Activated effector memory CD4-positive, alpha-beta T cell treated with anti-CD3 and anti-CD28 coated beads, Interleukin-2, amount 50 U/mL, for 16 hours (primary cell): ENCODE results near the gene CFAP20.

Source experiments
- DNase-seq: peaks from one replicate; pipeline ENCODE4 v3.0.0-alpha.2; 2020

CFAP20 gene

DNA sequence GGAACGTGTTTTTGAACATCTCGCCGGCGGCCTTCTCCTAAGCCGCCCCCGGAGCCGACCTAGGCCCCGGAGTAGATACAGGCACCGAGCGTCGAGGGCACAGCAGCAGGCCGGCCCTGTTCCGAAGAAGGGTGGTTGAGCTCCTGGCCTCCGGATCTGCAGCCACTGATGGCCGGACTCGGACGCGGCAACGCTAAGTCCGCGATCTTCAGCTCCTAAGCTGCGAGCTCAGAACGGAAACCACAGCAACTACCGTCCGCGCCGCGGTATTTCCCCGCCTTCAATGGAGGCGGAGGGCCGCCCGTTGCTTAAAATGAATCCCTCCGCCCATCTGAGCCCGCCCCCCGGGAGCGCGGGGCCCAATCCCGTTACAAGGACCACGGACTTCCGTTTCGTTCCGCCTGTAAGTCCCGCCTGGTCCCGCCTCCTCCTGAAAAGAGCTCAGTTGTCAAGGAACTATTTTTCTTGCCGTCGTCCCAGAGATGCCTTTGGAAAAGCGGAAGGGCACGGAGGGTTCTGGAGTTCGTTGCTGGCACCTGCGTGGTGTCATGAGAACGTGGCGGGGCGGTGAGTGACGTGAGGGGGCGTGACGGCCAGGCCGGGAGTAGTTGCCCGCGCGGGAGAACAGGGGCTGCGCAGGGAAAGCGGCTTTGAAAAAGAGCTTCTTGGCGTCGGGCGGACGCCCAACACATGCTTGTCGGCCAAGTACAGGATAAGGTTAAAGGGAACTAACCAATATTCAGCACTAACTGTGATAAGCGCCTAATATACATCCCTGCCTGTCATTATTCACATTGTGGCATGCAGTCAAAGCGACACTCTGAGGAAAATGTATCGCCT, at the start of gene CFAP20:
TSS of gene CFAP20 (minus strand) at position 285 of the 840 bp plus-strand sequence. CDS start at position 19, 266 bp downstream.
- peak; percentile 99 for DNase-seq

DNA sequence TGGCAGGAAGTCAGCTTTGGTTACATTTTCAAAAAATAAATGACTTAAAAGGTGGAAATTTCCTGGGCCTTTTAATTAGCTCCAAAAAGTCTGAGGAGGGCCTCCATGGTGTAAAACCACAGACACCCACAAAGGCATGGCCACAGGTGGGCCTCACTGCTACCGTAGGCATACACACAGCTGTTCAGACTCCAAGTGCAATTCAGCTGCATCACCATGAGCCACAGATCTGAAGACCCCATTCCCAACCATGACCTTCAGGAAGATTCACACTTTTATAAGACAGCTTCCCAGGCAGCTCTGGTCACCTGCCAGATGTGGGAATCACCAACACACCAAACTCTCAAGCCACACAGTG, 48.2 kb upstream of the CFAP20 start:
- DNase-seq, result no peak

DNA sequence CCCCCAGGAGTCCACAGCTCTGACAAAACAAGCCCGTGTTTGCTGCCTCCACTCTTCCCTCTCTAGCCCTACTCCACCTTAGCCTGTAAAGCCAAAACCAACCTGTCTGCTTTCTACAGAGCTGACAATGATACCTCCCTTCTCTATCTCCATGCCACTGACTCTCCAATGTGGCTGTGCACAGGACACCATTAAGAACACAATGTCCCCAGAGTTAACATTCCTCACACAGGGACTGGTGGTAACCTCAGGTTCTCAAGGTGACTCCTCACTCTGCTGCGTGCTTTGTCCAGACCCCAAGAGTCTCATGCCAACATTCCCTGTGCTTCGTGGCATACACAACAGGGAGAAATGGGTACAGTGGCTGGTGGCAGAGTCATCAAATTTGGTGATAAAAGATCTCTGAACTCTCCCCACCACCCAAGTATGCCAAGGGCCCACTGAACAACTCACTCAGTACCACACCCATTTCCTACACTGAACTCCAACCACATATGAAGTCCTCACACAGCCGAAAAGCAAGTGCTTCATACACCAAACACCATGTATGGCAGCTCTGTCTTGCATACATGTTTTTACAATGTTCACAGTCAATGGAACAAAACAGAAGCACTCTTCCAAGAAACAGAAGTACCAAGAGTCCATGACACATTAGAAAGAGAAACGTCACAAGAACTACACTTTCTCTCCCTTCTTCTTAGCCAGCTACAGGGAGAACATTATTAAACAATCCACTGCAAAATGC, 47.6 kb upstream of the CFAP20 start:
- no peak for DNase-seq

DNA sequence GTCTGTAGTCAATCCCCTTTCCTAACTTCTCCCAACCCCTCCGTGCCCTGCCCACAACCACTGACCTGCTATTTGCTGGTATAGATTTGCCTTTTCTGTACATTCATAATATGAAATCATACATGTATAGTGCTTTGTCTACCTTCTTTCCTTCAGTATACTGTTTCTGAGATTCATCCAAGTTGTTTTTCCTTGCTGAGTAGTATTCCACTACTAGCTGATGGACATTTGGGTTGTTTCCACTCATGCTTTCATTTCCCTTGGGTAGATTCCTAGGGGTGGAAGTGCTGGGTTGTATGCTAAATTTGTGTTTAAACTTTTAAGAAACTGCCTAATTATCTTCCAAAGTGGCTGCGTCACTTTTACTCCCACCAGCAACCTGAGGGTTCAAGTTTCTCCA, 41.0 kb upstream of the CFAP20 start:
- no peak for DNase-seq

DNA sequence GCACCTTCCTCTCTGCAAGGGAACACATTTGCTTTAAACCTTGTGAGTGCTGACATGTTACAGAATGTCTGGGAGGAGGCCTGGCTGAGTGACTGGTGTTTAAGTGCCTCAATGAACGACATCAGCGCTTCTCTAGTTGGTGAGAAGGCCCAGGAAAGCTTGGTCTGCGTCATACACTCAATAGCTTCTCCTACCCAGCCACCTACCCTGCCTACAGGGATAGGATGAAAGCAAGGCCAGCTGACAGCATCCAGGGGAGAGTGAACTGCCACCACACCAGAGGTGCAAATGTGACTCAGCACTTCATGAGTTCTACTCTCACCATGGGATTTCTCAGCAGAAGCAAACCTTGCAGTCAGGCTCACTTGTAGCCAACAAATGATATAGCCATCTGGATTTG, 31.7 kb upstream of the CFAP20 start:
- no peak for DNase-seq

DNA sequence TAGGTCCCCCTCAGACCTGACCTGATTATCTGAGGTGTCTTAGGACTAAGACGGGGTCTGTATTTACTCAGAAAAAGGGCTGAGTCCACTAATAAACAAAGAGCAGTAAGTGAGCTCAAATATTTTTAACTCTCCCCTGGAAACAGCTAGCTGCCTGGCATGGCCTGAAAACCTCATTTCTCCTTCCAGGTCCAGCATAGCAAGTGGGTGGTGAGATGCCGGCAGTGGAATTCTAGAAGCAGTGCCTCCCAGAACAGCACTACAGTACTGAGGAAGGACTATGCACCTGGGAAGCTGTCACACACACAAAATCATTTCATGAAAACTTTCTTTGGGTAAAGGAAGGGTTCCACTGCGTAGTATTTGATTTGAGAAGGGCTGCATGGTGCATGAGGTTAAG, 29.5 kb upstream of the CFAP20 start:
- DNase-seq, result no peak

DNA sequence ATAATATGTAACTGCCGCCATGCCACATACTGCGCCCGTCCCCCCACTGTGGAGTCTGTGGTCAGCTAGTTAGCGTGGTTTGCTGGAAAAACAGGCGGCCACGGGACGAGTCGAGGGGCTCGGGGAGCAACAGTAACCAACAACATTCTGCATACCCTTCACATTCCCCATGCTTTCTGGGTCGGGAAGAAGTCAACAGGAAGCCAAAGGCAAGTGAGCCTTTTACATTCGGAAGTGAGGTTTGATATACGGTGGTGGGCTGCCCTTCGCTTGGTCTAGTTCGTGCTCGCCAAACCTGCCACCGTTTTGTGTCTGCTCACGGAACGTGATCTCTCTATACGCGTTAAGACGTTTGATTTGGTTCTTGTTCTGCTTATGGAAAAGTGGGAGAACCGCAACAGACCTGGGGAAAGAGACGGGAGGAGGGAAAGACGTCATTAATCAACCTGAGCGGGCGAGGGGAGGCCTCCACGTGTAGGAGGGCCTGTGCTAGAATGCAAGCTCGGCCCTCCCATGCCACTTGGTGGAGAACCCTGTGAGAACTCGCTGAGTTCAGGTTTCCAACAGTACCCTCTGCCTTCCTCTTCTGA, 28.9 kb upstream of the CFAP20 start:
- DNase-seq, result no peak

DNA sequence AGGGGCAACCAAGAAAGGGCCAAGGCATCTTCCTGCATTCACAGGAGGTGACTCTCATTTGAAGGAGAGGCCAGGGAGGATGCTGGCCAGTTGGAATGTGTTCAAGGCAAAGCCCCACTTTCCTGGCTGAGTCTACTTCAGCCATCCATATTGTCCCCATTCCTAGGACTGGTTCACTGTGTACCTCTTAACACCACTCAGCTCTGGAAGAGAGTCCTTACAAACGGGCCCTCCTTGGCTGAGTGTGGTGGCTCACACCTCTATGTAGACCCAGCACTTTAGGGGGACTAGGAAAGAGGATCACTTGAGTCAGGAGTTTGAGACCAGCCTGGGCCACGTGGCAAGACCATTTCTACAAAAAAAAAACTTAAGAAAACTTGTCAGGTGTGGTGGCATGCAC, 28.1 kb upstream of the CFAP20 start:
- no peak for DNase-seq

DNA sequence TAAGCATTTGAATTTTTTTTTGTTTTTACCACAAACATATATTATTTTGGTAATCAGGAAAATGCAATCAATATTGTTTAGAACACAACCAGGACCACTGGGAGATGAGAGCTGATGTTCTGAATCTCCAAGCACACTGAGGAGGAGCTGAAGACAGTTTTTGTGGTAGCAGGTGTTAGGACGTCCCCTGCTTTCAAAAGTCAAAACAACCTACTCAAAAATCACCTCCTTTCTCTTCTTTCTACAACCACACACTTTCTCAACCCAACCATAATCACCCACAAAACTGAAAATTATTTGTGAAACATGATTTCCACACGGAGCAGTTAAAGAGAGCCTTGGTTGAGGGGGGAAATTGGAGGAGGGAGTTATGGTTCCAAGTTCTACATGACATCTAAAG, 26.7 kb upstream of the CFAP20 start:
- no peak for DNase-seq

DNA sequence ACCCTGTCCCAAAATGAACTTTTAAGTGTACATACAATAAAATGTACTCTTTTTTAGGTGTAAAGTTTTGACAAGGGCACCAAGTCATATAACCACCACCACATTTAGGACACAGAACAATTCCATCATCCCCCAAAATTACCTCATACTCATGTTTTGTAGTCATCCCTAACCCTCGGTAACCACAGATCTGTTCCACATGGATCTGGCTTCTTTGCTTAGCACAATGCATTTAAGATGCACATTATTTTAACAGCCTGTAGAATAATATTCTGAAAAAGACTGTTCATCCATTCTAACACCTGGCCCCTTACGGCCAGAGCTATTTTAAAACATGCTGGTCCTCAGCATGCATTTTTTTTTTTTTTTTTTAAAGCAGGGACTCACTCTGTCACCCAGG, 25.2 kb upstream of the CFAP20 start:
- DNase-seq, result no peak

DNA sequence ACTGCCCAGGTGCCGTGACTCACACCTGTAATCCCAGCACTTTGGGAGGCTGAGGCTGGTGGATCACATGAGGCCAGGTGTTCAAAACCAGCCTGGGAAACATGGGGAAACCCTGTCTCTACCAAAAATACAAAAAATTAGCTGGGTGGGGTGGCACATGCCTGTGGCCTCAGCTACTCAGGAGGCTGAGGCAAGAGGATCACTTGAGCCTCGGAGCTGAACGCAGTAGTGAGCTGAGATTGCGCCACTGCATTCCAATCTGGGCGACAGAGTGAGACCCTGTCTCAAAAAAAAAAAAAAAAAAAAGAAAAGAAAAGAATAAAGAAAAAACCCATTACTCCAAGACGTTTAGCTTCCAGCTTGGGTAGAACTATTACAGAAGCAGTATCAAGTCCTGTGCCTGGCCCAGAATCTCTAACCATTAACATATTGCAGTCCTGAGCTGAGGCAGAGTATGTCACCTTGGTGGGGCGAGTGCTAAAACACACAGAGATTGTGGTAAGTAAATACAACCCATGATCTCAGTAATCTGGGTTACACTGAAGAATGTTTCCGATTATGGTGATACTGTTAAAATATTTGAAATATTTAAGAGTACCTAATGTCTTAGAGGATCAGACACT, 23.2 kb upstream of the CFAP20 start:
- DNase-seq, result no peak

DNA sequence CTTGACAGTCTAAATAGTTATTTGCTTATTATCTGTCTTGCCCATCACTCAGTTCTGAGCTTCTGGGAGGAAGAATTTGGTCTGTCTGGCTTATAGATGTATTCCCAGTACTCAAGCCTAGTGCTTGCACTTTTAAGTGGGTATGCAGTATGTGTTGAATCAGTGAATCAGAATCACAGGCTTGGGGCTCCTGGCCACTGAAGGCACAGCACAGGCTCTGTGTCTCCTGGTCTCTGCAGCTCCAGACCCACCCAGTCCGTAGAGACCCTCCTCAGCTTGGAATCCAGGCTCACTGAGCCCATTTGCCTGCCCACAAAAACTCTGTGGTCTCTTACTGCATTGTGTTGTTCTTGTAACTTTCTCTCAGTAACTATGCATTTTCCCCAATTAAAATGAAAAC, 19.3 kb upstream of the CFAP20 start:
- DNase-seq, result no peak

DNA sequence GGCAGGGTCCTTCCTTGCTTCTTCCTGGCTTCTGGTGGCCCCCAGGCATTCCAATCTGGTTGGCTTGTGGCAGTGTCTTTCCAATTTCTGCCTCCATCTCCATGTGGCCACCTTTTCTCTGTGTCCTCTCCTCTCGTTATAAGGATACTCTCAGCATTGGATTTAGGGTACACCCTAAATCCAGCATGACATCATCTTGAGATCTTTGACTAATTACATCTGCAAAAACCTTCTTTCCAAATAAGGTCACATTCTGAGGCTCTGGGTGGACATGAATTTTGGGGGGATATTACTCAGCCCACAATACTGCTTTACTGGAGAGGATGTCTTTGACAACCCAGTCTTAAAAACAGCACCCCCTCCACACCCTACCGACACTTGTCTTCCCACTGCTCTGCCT, 18.9 kb upstream of the CFAP20 start:
- no peak for DNase-seq

DNA sequence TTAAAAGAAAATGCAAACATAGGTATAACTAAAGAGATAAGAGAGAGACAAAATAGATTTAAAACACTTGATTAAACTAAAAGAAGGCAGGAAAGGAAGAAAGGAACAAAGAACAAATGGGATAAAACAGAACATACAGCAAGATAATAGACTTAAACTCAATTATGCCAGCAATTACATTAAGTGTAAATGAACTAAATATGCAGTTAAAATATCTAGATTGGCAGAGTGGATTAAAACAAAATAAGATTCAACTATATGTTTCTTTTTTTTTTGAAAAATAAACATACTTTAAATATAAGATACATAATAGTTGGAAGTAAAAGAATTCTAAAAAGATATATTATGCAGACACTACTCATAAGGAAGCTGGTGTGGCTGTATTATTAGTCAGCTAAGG, 9.7 kb upstream of the CFAP20 start:
- DNase-seq, result no peak

DNA sequence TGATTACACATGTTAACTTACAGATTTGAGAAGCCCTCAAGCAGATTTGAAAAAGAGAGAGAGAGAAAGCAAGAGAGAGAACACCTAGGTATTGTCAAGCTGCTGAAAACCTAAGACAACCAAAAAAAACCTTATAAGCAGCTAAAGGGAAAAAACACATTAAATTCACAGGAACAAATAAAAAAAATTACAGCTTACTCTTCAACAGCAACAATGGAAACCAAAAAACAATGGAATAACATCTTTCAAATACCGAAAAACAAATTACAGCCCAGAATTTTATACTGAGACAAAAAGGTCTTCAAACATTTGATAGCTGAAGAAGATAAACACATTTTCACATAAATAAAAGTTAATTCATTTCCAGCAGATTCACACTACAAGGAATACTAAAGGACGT, 8.4 kb upstream of the CFAP20 start:
- DNase-seq, result no peak

DNA sequence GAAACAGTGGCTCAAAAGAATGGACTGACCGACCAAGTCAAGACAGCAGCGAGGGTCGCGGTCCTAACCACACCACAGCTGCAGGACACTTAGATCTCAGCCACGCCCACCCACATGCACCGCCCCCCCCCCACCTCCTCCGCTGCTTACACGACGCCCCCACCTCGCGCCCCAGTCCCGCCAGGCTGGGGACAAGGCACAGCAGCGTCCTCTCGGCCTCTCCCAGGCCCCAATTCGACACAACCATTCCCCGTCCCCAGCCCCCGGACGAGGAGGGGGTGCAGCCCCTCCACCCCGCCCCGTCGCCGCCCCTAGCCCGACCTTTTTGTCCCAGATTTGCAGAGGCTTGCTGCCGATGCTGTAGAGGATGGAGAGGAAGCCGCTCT, 477 bp downstream of the CFAP20 start:
- no peak for DNase-seq

DNA sequence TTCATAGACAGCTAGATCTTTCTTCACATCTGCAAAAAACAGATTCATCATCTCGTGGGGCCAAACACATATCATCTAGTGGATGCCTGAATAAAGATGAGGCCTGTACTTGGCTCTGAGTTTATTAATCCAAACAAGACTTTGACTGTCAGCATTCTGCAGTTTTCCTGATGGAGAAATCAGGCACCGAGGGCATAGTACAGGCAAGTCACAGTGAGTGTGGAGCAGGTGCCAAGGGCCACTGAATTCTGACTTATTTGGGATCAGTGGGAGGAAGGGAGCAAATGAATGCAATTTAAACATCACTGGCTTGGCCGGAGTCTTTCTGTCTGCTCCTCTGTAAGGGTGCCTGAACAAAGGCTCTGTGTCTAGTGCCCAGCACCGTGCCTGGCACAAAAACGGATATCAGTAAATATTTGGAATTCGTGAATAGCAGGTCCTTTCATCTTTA, 975 bp downstream of the CFAP20 start:
- DNase-seq, result no peak

DNA sequence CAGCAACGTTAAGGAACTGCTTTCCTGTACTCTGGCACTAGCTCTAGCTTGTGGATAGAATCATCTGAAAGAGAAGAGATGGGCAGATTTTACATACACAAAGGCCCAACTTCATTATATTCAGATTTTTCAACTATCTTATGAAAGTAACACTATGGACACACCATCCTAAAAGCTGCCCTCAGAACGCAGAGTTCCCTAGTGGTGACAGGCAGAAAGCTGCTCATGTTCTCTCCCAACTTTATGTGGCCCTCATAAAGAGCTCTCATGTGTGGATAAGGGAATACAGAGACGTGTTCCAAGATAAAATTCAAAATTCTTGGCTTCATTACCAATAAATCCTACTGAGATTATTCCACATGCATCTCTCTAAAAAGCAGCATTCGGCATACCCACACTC, 1.5 kb downstream of the CFAP20 start:
- DNase-seq, result no peak

DNA sequence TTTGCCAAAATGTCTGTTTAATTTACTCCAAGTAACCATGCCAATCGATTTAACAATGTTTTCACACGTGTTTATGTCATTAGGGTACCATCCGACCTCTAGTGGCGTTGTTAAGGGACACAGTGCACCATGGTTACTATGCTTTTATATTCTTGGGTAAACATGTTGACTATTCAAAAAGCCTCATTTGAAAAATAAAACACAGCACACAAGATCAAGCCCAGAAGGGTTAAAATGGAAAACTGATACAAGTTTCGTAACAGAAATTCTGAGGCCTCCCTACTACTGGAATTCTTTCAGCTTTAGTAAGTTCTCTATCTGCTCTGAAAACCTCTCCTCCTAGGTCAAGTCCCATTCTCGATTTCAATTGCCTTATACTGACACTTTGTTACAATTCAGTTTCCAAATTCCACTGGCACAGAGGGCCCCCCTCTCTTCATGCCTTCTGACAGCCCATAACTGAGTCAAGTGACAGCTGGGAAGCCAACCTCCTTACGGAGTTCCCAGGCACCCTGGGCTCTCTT, 2.1 kb downstream of the CFAP20 start:
- DNase-seq, result no peak

DNA sequence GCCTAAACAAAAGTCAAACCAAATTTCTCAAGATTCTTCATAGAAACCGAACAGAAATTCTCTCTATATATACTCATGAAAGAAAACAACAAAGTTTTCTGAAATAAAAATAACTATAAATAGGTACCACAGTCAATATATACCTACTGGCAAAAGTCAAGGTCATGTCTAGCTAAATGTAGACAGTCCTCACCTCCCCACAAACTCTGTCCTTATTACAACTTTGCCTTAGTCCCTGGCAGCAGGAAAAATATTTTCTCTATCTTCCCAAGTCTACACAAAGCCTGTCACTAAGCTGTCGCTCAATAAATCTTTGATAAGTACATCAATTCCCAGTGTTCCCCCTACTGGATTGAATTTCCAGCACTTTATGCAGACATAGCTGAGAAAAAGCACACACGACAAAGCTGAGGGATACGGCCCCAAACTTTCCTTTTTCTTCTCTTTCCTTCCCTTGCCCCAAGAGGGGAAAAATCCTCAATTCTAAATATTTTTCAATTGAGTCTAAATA, 2.7 kb downstream of the CFAP20 start:
- no peak for DNase-seq

DNA sequence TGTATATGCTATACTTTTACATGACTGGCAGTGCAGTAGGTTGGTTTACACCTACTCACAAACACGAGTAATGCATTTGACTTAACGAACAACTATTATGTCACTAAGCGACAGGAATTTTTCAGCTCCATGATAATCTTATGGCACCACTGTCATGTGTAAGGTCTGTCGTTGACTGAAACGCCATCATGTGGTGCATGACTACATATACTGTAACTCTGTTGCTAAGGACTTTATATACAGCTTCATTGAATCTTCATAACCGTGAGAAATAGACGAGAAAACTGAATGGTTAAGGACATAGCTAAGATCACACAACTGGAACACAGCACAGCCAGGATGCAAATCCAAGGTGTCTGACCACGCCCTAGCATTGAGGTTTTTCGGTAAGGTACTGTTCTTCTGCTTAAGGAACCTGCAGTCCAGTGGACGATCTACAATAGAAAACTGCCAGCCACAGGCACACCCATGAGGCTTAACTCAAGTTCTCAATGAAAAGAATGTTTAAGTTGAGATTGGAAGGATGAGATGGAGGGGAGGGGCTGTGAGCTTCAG, 3.3 kb downstream of the CFAP20 start:
- DNase-seq, result no peak

DNA sequence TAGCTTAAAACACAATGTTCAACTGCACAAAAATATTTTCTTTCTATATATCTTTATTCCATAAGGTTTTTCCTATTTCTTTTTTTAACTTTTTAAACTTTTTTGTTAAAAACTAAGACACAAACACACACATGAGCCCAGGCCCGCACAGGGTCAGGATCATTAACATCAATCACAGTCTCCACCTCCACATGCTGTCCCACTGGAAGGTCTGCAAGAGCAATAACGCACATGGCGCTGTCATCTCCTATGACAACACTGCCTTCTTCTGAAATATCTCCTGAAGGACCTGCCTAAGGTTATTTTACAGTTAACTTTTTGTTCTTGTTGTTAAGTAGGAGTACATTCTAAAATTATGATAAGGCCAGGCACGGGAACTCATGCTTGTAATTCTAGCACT, 4.1 kb downstream of the CFAP20 start:
- DNase-seq, result no peak

DNA sequence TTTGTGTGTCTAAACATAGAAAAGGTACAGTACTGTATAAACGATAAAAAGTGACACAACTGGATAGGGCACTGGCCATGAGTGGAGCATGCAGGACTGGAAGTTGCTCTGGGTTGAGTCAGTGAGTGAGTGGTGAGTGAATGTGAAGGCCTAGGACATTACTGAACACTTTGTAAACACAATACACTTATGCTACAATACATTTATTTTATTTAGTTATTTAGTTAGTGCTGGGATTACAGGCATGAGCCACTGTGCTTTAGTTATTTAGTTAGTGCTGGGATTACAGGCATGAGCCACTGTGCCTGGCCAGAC, 4.6 kb downstream of the CFAP20 start:
- DNase-seq, result no peak
